PC-3 (cell line): ENCODE results near the gene KCNIP4. TPM values are rescaled to one million over a fixed set of nuclear protein-coding genes. Genes with fewer than 3 reads are reported as not detected.

Source experiments
- ATAC-seq: fragments of 200-7000 bp; cut with Tn5 transposase; 2 replicates; pipeline ENCODE4 v1.9.1; 2020; ENCODE audit warnings: mild to moderate bottlenecking, moderate library complexity
- BruUV-seq: library from RNA; stranded (reverse); fragments of 400-500 nt; replicated peaks from 2 replicates; lab custom pipeline; 2021; lab: Mats Ljungman, UMichigan
- CTCF ChIA-PET: fragments of 300-600 bp; sonication (Branson Sonifier 250); formaldehyde crosslinking; loops from one replicate; lab custom pipeline; 2022; ENCODE audit warnings: antibody characterized with exemption; lab: Charles Lee
- POLR2A ChIA-PET: fragments of 300-600 bp; sonication (Branson Sonifier 250); formaldehyde crosslinking; loops from one replicate; lab custom pipeline; 2022; ENCODE audit warnings: antibody characterized with exemption; ENCODE audit not compliant: unreplicated experiment; lab: Charles Lee
- DNase-seq: peaks from one replicate; pipeline ENCODE4 v3.0.0-alpha.2; 2015
- H2AFZ ChIP-seq: fragments of 300-600 bp; sonication (generic); 2 replicates; pipeline ENCODE4 v1.6.0; 2016; ENCODE audit warnings: antibody characterized with exemption, low read length
- H3F3A ChIP-seq: fragments of 300-600 bp; sonication (generic); one replicate; pipeline ENCODE4 v1.6.0; 2017; ENCODE audit warnings: antibody characterized with exemption, low read length, control low read depth, mild to moderate bottlenecking; ENCODE audit not compliant: unreplicated experiment
- H3K27ac ChIP-seq: fragments of 300-600 bp; sonication (generic); 2 replicates; pipeline ENCODE4 v1.5.1; 2016; ENCODE audit warnings: mild to moderate bottlenecking, low read length
- H3K27me3 ChIP-seq: fragments of 300-600 bp; sonication (generic); 2 replicates; pipeline ENCODE4 v1.6.1; 2016; ENCODE audit warnings: low read length, mixed read lengths
- H3K36me3 ChIP-seq: fragments of 300-600 bp; sonication (generic); 2 replicates; pipeline ENCODE4 v1.6.1; 2016; ENCODE audit warnings: low read depth, mixed run types, low read length, mixed read lengths
- H3K4me1 ChIP-seq: fragments of 300-600 bp; sonication (generic); 2 replicates; pipeline ENCODE4 v1.5.1; 2016; ENCODE audit warnings: low read length; ENCODE audit not compliant: insufficient read depth
- H3K4me2 ChIP-seq: fragments of 300-600 bp; sonication (generic); 2 replicates; pipeline ENCODE4 v1.6.0; 2016; ENCODE audit warnings: low read length
- H3K4me3 ChIP-seq: fragments of 300-600 bp; sonication (generic); 2 replicates; pipeline ENCODE4 v1.5.1; 2016; ENCODE audit warnings: mild to moderate bottlenecking, low read length, mixed read lengths
- H3K79me2 ChIP-seq: fragments of 300-600 bp; sonication (generic); 2 replicates; pipeline ENCODE4 v1.6.1; 2017; ENCODE audit warnings: low read length, mixed read lengths
- H3K9ac ChIP-seq: fragments of 300-600 bp; sonication (generic); 2 replicates; pipeline ENCODE4 v1.6.0; 2016; ENCODE audit warnings: mild to moderate bottlenecking, low read length
- H3K9me2 ChIP-seq: fragments of 300-600 bp; sonication (generic); replicated peaks from 2 replicates; pipeline ENCODE4 v1.6.1; 2016; ENCODE audit warnings: mixed run types, low read length, mixed read lengths
- H3K9me3 ChIP-seq: fragments of 300-600 bp; sonication (generic); 2 replicates; pipeline ENCODE4 v1.6.1; 2016; ENCODE audit warnings: low read length, mixed read lengths
- H4K20me1 ChIP-seq: fragments of 300-600 bp; sonication (generic); 2 replicates; pipeline ENCODE4 v1.6.1; 2016; ENCODE audit warnings: low read length, mixed read lengths
- CTCF ChIP-seq: fragments of 300-600 bp; sonication (generic); conservative IDR thresholded peaks from 2 replicates; pipeline ENCODE4 v1.5.1; 2017; ENCODE audit warnings: antibody characterized with exemption, low read depth, mild to moderate bottlenecking, low read length
- EZH2 ChIP-seq: fragments of 300-600 bp; sonication (generic); IDR thresholded peaks from one replicate; pipeline ENCODE4 v1.6.1; 2017; ENCODE audit warnings: antibody characterized with exemption, mild to moderate bottlenecking, low read length; ENCODE audit not compliant: unreplicated experiment
- EZH2phosphoT487 ChIP-seq: fragments of 300-600 bp; sonication (generic); IDR thresholded peaks from 2 replicates; pipeline ENCODE4 v1.6.1; 2018; ENCODE audit warnings: mild to moderate bottlenecking, antibody characterized with exemption, low read length, borderline replicate concordance
- intact Hi-C: fragments of 100-400 bp; cut with micrococcal nuclease; formaldehyde crosslinking; loops from 2 replicates; pipeline ENCODE4 v1.9.0; 2023
- total RNA-seq: library from RNA; depleted of rRNA; stranded (reverse); fragments of >200 nt; gene quantifications from 2 replicates; pipeline ENCODE4 v1.2.3, GENCODE V29; 2014

The KCNIP4 gene
- total RNA-seq, 1 experiment from 2014 or later, result not detected

DNA sequence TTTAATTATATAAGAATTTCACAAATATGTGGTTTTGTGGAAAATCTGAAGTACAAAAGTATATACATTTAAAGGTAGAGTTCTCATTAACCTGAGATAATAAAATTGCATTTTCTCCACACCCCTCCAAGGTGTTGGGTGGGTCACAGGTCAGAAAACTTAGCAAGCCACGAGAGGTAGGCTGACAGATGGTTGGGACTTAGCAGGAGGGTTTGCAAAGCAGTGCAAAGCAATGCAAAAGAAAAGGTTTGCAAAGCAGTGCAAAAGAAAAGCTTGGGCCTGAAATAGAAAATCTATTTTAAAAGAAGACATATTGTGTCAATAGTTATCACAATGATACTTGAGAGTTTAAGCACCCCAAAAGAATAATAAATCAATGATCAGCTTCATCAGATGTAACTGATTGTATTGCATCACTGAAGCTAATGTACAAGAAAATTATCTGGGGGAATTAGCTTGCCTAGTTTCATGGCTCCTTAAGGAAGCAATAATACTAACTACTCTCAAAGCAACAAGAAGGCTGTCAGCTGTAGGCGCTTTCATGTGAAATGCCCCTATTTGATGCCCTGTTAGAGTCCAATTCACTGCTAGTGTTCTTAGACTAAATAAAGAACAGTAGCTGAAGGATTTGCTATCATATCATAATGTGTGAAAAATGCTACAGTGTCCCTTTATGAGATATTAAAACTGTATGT lies 319.5 kb downstream of the KCNIP4 start:
- Histone ChIP-seq H3K79me2 (no peaks in the 10 kb centered on the region), H3K9ac (no peak overlapping the region), H4K20me1 (no peaks in the 10 kb centered on the region), H3K27me3 (0 out of 2 replicates have a peak, but pooled peaks cover 4% of the 10 kb centered on the region), H3K27ac (no peak overlapping the region), H3K4me3 (no peak overlapping the region), H3K4me1 (no peaks in the 10 kb centered on the region), H3F3A (no peaks in the 10 kb centered on the region), H3K4me2 (no peak overlapping the region), H3K9me3 (no peaks in the 10 kb centered on the region), H3K36me3 (no peaks in the 10 kb centered on the region), H2AFZ (no peak overlapping the region), H3K9me2 (no peaks in the 10 kb centered on the region)
- ChIA-PET POLR2A (no interaction called here), CTCF (no interaction called here)
- intact Hi-C loops, result no loop called here
- TF ChIP-seq EZH2phosphoT487 (no peak), EZH2 (no peak), CTCF (no peak)
- no TSS peak for BruUV-seq
- ATAC-seq (no peak), DNase-seq (no peak)

- H3K4me3 ChIP-seq, result no peak overlapping the region
- ChIA-PET CTCF (no interaction called here), POLR2A (no interaction called here)
- no peaks in the 10 kb centered on the region for H3K9me2 ChIP-seq
- no peak for TF ChIP-seq EZH2phosphoT487
- TF ChIP-seq EZH2, result no peak
- TF ChIP-seq CTCF, result no peak
- H3K4me1 ChIP-seq, result no peaks in the 10 kb centered on the region
- no peaks in the 10 kb centered on the region for H3F3A ChIP-seq
- intact Hi-C loops, result no loop called here
- no peak for DNase-seq
- no TSS peak for BruUV-seq
- no peaks in the 10 kb centered on the region for H4K20me1 ChIP-seq
- H2AFZ ChIP-seq, result no peak overlapping the region
- no peaks in the 10 kb centered on the region for H3K36me3 ChIP-seq
- no peaks in the 10 kb centered on the region for H3K9me3 ChIP-seq
- H3K9ac ChIP-seq, result no peak overlapping the region
- H3K27ac ChIP-seq, result no peak overlapping the region
- H3K79me2 ChIP-seq, result no peaks in the 10 kb centered on the region
- peaks cover 10% of the 10 kb centered on the region; the same call in 1 of the 2 replicates for H3K27me3 ChIP-seq
- no peak overlapping the region for H3K4me2 ChIP-seq
- ATAC-seq, result no peak
These were observed 320.4 kb downstream of the KCNIP4 start for GRCh38 chr4:21628116-21628670.

DNA sequence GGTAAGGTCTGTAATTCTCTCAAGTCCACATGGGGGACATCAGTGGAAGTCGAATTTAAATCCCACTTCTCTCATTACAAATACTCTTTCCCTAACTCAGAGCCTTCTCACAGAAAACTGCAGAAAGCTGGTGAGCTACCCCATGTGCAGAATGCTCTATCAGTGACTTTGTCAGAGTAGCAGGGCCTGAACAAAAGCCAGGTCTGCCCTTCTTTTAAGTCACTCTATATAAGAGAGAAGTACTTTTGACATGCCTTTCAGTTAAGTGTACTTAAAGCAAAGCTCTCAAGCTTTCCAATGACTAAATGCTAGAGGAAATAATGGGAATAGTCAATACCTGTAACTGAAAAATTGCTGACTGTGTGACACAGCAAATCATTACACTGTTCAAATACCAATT lies 323.1 kb downstream of the KCNIP4 start:
- DNase-seq, result no peak
- H3K27ac ChIP-seq, result no peak overlapping the region
- ChIA-PET POLR2A (no interaction called here), CTCF (no interaction called here)
- no TSS peak for BruUV-seq
- H2AFZ ChIP-seq, result no peak overlapping the region
- TF ChIP-seq EZH2phosphoT487, result no peak
- TF ChIP-seq EZH2, result no peak
- TF ChIP-seq CTCF, result no peak
- H4K20me1 ChIP-seq, result no peaks in the 10 kb centered on the region
- no peak overlapping the region for H3K4me3 ChIP-seq
- intact Hi-C loops, result no loop called here
- H3K9me2 ChIP-seq, result no peaks in the 10 kb centered on the region
- no peak overlapping the region for H3K4me2 ChIP-seq
- H3K4me1 ChIP-seq, result no peaks in the 10 kb centered on the region
- no peak for ATAC-seq
- H3F3A ChIP-seq, result no peaks in the 10 kb centered on the region
- H3K27me3 ChIP-seq, result peaks cover 12% of the 10 kb centered on the region; the same call in 1 of the 2 replicates
- no peaks in the 10 kb centered on the region for H3K9me3 ChIP-seq
- H3K9ac ChIP-seq, result no peak overlapping the region
- H3K36me3 ChIP-seq, result no peaks in the 10 kb centered on the region
- no peaks in the 10 kb centered on the region for H3K79me2 ChIP-seq
